Measurements from ENCODE around the gene RALGAPA2. TPM values are rescaled to one million over a fixed set of nuclear protein-coding genes. Genes with fewer than 3 reads are reported as not detected.

RALGAPA2 gene
- total and polyA plus RNA-seq, 2 of the 13 experiments (the other 11 are each of a cell fraction or from before 2014, with no cell fraction given), result 13.8 to 17.7 TPM

GRCh38 chr20:20699144-20699543 lies 13.3 kb downstream of the RALGAPA2 start (continued):
- TF ChIP-seq HOMEZ (CRISPR knock-in tag; IDR thresholded peaks at IDR 0.05; ENCODE audit: low read depth) (peak; percentile 67; the same call in 1 of the 2 replicates), NFE2L2 (IDR thresholded peaks at IDR 0.05; ENCODE audit: low read length) (no peak), ZNF687 (CRISPR knock-in tag; IDR thresholded peaks at IDR 0.05) (no peak), SCMH1 (CRISPR knock-in tag; IDR thresholded peaks at IDR 0.05; ENCODE audit: borderline replicate concordance) (no peak), SALL1 (CRISPR knock-in tag; IDR thresholded peaks at IDR 0.05) (peak; percentile 26; the same call in 1 of the 2 replicates), ZGPAT (CRISPR knock-in tag; IDR thresholded peaks at IDR 0.05) (peak; percentile 91), ZNF543 (CRISPR knock-in tag; IDR thresholded peaks at IDR 0.05) (no peak), TCF7 (IDR thresholded peaks at IDR 0.05; ENCODE audit: low read depth) (peak; percentile 71), AKNA (CRISPR knock-in tag; IDR thresholded peaks at IDR 0.05; ENCODE audit: borderline replicate concordance) (no peak), SMC3 (IDR thresholded peaks at IDR 0.05; ENCODE audit: low read length) (peak; percentile 3; the same call in 1 of the 2 replicates), MED13 (CRISPR knock-in tag; IDR thresholded peaks at IDR 0.05) (no peak), EP300 (IDR thresholded peaks at IDR 0.05; ENCODE audit: low read depth in 2 of 2, low read length in 2 of 2) (peak; percentile 53 to 92; a peak in 2 of 4 replicates), EP300 (CRISPR knock-in tag; IDR thresholded peaks at IDR 0.05; ENCODE audit: borderline replicate concordance) (peak; percentile 62; the same call in 1 of the 2 replicates), ZNF563 (CRISPR knock-in tag; IDR thresholded peaks at IDR 0.05) (no peak), SOX6 (IDR thresholded peaks at IDR 0.05) (no peak), SOX6 (CRISPR knock-in tag; IDR thresholded peaks at IDR 0.05) (peak; percentile 89), SMYD3 (CRISPR knock-in tag; IDR thresholded peaks at IDR 0.05) (no peak), NFKB2 (CRISPR knock-in tag; IDR thresholded peaks at IDR 0.05; ENCODE audit: borderline replicate concordance) (no peak), ELF3 (CRISPR knock-in tag; IDR thresholded peaks at IDR 0.05) (peak; percentile 92), KAT8 (CRISPR knock-in tag; IDR thresholded peaks at IDR 0.05) (peak; percentile 40)

Measured in HepG2 (cell line).